ENCODE measurements around the gene GFER.
A peak's percentile ranks its signal among the peaks of the same experiment; 100 is the strongest.

Gene GFER

DNA sequence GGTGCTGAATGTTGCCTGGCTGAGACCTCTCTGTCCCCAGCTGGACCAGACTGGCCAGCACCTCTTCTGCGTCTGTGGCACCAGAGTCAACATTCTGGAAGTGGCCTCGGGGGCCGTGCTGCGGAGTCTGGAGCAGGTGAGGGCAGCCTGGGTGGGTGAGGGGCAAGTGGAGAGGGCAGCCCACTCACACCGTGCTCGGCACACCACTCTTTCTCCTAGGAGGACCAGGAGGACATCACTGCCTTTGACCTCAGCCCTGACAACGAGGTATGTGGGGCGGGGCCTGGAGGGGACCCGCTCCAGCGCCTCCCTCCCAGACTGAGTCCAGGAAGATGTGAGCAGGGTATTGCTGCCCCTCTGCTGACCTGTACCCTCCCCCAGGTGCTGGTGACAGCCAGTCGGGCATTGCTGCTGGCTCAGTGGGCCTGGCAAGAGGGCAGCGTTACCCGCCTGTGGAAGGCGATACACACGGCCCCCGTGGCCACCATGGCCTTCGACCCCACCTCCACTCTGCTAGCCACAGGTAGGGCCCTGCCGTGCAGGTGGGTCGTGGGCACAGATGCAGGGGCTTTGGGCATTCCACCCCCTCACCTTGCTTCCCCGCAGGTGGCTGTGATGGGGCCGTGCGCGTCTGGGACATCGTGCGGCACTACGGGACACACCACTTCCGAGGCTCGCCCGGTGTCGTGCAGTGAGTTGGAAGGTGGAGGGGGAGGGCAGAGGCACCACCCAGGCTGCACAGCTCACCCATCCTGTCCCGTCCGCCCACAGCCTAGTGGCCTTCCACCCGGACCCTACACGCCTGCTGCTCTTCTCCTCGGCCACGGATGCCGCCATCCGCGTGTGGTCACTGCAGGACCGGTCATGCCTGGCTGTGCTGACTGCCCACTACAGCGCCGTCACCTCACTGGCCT is 9.6 kb upstream of the GFER start:
- DNase-seq (ENCODE audit: low spot score), result no peak

DNA sequence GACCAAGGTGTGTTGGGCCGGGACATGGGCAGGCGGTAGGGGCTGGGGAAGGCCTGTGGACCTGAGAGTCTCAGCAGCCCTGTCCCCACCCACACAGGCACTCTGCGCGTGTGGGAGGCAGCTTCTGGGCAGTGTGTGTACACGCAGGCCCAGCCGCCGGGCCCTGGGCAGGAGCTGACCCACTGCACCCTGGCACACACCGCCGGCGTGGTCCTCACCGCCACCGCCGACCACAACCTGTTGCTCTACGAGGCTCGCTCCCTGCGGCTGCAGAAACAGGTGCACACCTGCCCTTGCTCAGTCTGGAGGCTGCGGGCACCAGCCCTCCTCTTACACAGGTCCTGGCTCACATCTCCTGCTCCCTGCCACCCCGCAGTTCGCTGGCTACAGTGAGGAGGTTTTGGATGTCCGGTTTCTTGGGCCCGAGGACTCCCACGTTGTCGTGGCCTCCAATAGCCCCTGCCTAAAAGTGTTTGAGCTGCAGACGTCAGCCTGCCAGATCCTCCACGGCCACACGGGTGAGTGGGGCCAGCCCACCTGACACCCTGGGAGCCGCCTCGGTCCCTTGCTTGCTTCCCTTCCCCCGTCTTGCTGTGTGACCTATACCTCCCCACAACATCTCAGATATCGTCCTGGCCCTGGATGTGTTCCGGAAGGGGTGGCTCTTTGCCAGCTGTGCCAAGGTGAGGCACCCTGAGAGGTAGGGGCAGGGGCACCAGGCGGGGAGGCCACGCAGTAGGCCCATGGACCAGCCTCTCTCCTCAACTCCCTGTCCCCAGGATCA is 8.4 kb upstream of the GFER start:
- DNase-seq (ENCODE audit: low spot score), result no peak

DNA sequence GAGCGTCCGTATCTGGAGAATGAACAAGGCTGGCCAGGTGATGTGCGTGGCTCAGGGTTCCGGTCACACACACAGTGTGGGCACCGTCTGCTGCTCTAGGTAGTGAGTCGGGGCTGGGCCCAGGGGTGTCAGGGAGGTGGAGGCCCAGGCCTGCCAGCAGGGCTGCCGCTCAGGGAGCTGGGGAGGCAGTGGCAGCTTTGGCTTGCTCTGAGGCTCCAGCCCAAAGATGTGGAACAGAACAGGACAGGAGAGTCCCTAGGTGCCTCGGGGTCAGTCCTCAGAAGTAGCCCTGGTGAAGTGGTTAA is 7.8 kb upstream of the GFER start:
- DNase-seq (ENCODE audit: low spot score), result no peak

DNA sequence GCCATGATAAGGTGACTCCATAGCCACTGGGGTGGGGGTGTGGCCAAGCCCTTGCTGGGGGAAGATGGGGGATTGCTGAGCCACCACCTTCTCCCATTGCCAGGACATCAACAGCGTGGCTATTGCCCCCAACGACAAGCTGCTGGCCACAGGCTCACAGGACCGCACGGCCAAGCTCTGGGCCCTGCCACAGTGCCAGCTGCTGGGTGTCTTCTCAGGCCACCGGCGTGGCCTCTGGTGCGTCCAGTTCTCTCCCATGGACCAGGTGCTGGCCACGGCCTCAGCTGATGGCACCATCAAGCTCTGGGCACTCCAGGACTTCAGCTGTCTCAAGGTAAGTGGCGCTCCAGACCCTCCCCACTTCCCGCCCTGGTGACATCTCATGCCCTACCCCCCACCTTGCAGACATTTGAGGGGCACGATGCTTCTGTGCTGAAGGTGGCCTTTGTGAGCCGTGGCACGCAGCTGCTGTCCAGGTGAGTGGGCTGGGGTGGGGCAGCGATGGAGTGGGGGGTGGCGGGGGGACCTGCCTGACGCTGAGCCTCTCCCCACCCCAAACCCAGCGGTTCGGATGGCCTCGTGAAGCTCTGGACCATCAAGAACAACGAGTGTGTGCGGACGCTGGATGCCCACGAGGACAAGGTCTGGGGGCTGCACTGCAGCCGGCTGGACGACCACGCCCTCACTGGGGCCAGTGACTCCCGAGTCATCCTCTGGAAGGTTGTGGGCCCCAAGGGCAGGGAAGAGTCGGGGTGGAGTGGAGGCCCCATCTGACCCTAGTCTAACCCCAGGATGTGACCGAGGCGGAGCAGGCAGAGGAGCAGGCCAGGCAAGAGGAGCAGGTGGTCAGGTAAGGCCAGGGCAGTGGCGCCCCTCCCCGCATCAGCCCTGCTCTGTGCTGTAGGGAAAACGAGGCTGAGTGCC is 6.8 kb upstream of the GFER start:
- DNase-seq (ENCODE audit: low spot score), result no peak

DNA sequence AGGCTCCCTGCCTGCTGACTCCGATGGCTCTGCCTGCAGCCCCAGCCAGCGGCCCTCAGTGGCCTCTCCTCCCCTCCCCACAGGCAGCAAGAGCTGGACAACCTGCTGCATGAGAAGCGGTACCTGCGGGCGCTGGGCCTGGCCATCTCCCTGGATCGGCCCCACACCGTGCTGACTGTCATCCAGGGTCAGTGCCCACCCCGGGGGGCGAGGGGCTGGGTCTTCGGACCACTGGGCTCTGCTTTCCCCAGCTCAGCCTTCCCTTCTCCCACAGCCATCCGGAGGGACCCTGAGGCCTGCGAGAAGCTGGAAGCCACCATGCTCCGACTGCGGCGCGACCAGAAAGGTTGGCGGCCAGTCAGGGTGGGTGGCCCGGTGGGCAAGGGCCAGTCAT is 6.1 kb upstream of the GFER start:
- DNase-seq (ENCODE audit: low spot score), result no peak

DNA sequence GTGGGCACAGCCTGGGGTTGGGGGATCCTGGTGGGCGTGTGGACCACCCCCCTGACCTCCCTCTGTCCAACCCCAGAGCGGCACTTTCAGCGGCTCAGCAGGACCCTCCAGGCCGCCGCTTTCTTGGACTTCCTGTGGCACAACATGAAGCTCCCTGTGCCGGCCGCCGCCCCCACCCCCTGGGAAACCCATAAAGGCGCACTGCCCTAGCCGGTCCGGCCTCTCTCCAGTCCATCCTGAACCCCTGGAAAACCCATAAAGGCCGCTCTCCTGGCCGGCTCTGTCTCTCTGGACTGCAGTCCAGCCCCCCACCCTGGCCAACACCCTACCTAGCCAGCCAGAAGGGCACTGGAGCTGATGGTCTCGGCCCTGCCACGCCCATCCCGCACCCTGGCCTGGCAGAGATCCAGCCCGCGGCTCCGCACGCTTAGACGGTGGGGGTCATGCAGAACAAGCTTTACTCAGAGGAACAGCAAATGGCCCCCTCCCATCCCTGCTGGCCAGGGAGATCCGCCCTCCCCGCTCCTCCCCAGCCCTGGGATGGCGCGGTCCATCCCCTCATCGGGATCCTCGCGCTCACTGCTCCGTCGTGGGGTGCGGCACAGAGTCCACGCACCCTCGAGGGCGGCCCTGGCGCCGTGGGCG is 5.4 kb upstream of the GFER start:
- DNase-seq (ENCODE audit: low spot score), result no peak

DNA sequence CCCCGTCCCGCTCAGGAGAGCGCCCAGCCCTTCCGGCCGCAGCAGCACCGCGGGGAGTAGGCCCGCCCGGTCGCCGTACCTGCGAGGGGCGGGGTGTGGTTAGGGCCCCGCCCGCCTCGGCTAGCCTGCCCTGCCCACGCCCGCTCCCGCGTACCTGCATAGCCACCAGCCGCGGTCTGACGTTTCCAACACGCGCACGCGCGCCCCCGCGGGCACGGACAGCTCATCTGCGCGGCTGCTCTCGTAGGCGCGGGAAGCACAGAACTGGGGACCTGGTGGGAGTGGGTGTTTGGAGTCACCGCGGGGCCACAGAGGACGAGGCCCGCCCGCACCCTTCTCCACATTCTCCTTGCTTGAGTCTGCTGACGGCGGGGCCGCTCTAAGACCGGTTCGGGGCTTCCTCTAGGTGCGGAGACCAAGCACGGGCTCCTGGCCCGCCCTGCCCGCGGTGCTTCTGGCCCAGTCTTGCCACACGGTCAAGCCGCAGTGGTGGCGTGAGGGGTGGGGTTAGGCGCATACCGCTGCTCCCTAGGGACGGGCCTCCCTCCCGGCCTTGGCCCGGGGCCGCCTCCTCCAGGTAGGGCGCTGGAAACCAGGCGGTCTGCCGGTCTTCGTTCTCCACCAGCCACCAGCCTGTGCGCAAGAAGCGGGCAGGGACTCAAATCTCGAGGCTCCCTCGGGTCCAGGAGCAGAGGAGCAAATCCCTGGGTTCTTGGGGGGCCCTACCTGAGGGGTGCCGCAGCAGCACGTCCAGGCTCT is 4.5 kb upstream of the GFER start:
- no peak for DNase-seq (ENCODE audit: low spot score)

DNA sequence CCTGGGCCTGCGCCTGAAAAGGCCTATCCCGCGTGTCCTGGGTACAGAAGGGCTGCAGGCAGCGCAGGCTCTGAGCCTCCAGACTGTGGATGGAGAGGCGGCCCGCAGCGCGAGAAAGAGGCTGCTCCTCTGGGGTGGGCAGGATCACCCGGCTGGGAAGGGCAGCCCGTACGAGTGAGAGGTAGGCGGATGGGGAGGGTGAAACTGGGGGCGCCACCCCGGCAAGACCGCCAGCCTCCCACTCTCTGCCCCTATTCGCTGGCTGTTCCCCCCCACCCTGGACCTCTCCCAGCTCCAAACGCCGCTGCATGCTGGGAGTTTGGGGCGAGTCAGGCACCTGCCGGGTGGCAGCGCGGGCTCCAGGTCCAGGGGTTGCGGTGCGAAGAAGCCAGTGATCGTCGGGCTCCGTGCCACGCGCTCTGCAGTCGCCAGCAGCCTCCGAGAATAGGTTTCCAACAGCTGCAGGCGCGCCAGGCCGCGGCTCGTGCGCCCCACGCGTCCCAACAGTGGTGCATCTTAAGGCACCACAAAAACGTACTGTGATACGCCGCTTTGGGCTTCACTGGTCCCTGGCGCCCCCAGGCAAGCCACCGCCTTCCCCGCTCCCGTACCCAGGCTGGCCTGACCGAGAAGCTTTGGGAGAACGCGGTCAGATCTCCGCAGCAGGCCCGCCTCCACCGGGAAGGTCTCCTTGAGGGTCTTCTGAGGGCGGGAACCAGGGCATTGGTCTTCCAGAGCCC is 3.8 kb upstream of the GFER start:
- no peak for DNase-seq (ENCODE audit: low spot score)

DNA sequence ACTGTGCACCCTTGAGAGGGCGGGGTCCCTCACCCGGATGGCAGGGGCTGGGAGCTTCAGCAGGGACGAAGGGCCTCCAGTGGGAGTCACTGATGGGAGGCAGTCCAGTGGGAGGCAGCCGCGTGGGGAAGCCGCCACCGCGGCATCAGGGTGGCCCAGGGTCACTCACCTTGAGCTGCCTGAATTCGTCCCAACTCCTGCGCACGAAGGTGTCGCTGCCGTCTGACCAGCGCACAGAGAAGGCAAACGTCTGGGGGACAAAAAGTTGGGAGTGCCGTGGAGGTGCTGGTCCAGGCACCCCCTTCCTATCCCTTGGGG is 3.3 kb upstream of the GFER start:
- no peak for DNase-seq (ENCODE audit: low spot score)

DNA sequence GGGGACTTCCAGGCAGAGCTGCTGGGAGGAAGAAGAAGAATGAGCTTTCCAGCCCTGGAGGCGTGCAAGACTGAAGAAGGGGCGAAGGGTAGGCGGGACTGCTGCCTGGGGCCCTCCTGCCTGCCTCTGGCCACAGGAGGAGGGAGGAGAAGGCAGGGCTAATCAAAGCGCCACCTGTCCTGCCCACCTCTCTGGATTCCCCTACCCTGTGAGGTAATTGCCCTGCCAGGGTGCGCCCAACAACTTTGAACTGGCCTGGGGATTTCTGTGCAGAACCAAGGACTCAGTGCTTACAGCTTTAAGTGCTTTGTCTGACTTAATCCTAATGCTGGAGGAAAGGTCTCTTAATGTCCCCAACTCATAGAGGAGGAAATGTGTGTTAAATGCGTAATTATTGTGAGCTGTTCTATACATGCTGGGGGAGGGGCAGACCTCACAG is 2.6 kb upstream of the GFER start, which contains the start of gene NOXO1:
NOXO1 (minus strand) TSS at position 72 of the 439 bp plus-strand sequence. CDS start 290 bp downstream, outside the sequence.
- no peak for DNase-seq (ENCODE audit: low spot score)

DNA sequence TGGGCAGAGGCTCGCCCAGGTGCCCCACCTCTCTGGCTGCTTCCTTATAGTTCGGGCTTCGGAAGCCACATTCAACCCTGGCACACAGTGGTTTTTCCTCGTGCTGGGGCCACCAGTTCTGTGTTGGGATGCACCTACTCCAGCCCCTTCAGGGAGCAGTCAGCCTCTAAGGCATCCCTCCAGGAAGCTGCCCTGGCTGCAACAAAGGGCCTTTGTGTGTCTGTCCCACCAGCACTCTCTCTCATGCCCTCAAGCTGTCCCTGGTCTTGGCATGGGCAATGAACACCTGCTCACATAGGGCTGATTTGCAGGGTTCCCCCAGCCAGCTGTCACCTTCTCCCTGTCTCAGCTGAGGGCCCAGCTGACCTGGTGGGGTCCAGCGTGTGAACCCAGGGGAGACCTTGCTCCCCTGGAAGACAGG is 2.0 kb upstream of the GFER start:
- DNase-seq (ENCODE audit: low spot score), result no peak

DNA sequence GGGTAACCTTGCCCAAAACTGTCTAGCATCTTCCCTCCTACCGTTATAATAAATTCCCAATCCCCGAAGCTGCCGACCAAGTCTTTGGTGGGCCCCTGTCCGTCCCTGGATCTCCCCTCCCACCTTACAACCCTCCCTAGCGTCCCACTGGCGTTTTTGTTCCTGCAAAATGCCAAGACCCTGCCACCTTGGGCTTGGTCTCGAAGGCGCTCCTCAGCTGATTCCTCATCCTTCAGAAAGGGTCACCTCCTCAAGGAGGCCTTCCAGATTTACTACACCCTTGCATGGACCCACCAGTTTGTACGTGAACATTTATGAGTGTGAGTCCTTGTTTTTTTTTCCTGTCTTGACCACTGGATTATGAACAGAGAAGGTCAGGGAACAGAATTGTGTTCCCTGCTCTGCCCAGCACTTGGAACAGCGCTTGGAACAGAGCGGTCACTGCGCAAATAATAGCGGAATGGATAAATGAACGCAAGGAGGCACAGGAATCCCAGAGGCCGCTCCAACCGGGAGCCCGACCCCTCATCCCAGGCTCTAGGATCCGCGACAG is 926 bp upstream of the GFER start:
- no peak for DNase-seq (ENCODE audit: low spot score)

DNA sequence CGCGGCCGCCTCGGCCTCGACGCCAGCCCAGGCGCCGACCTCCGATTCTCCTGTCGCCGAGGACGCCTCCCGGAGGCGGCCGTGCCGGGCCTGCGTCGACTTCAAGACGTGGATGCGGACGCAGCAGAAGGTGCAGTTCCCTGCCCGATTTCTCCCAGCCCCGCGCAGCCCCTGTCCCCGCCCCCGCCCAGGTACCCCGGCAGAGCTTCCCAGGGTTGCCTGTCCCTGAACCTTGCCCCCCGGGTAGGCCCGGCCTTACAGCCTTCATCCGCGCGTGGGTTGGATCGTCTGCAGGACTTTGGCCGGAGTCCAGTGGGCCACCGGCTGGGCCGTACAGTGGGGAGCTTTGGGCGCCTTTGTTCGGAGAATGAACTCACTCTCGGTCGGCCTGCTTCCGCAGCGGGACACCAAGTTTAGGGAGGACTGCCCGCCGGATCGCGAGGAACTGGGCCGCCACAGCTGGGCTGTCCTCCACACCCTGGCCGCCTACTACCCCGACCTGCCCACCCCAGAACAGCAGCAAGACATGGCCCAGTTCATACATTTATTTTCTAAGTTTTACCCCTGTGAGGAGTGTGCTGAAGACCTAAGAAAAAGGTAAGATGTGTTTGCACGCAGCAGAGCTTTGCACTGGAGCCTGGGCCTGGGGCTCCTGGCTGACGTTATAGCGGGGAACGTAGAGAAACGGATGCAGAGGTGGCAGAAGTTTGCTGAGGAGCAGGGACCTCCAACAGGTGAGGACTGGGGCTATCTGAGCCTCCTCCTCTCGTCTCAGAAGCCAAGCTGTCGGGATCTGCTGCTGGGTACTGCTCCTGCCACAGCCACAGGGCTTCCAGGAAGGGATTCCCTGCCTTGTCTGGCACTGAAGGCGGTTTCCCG is 593 bp downstream of the GFER start:
- DNase-seq (ENCODE audit: low spot score), result peak; percentile 51

DNA sequence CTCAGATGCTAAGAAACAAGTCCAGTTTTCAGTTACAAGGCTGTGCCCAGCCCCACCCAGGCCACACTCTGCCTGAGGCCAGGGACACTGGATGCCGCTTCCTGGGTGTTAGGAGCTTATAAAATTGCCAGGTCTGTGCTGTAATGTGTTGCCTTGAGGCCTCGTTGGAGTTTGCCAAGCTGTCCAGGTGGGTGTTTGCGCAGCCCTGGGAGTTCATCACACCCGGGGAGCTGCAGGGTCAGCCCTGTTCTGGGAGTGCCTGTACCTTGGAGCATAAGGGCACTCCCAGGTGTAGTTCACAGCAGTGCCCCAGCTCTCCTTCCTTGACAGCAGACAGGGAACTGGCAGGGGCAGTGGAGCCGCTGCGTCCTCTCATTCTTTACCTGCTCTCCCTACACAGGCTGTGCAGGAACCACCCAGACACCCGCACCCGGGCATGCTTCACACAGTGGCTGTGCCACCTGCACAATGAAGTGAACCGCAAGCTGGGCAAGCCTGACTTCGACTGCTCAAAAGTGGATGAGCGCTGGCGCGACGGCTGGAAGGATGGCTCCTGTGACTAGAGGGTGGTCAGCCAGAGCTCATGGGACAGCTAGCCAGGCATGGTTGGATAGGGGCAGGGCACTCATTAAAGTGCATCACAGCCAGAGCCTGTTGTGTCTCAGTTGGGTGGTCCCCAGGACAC is 1.6 kb downstream of the GFER start:
- no peak for DNase-seq (ENCODE audit: low spot score)

DNA sequence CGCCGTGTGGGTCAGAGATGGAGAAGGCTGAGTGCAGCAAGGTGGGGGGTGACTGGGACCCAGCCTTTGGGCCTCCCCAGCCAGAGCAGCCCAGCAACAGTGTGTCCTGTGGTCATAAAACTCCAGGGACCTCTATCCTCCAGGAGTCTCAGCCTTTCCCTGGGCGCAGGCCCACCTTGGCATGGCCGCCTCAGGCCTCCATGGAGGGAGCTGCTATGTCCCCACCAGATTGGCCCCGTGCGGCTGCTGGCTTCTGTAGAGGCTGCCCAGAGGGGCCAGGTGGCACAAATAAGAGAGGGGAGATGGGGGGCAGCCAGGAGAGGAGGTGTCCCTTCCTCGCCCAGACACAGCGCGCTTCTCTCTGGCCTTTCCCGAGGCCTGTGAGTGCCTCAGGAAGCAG is 3.2 kb downstream of the GFER start:
- no peak for DNase-seq (ENCODE audit: low spot score)

DNA sequence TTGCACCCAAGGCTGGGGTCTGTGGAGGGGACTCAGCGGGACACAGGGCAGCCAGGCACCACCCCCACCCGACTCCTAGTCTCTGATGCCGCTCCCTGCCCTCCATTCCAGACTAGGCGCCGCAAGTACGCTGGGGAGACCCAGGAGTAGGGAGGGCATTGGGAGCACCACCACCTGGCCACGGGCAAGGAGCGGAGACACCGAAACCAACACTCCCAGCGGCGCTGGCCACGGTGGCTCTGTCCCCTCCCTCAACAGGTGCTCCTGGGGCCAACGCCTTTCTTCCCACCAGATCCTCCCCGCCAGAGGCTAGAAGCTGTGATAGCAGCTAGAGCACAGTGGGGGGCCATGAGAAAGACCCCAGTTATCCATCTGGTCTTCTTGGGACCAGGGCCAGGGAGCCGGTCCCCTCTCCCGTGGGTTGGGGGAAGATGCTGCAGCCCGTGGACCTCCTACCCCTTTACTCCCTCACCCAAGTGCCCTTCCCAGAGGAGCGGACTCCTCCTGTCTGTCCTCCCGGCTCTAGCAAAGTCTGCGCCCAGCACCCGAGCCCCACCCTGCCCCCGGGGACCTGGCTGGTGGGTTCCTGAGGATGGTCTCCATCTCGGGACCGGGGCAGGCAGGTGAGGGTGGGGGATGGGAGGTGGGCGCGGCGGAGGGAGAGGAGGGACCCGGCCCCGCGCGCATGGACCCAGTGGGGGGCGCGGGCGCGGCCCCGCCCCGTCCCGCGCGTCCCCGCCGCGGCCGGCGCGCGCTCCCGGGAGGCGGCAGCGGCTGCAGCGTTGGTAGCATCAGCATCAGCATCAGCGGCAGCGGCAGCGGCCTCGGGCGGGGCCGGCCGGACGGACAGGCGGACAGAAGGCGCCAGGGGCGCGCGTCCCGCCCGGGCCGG is 5.5 kb downstream of the GFER start, which contains the start of gene SYNGR3:
SYNGR3 (plus strand) TSS at position 762 of the 892 bp plus-strand sequence. CDS start 133 bp downstream, outside the sequence.
- DNase-seq (ENCODE audit: low spot score), result peak; percentile 68

DNA sequence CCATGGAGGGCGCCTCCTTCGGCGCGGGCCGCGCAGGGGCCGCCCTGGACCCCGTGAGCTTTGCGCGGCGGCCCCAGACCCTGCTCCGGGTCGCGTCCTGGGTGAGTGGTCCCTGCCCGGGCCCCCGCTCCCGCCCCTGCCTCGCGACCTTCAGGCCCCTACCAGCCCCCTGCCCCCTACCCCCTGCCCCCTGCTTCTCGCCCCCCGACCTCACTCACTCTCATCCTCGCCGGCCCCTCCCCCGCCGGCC is 6.0 kb downstream of the GFER start:
- DNase-seq (ENCODE audit: low spot score), result no peak
